GM21529 (cell line): Measurements from ENCODE around the gene FANCG.

Experiments used
- ATAC-seq: cut with Tn5 transposase; IDR thresholded peaks from one replicate; pipeline ENCODE4 v1.9.1; 2021; ENCODE audit not compliant: unreplicated experiment

FANCG gene

GRCh38 chr9:35026671-35027070 is 53.1 kb downstream of the FANCG start:
- no peak for ATAC-seq
